Limb (tissue), 2 donors: Measurements from ENCODE around the gene TMEM272.
"Not testable (repeated sequence)": the region's sequence is repeated elsewhere in the genome, so short reads cannot be mapped to it uniquely, and the experiment has no call there.

ENCODE experiments used
- DNase-seq, 2 donors: peaks; one replicate each; pipeline ENCODE4 v3.0.0-alpha.2; 2016; ENCODE audit errors: extremely low spot score in 2 of 2

The TMEM272 gene

GRCh38 chr13:51825681-51826254, 19.2 kb downstream of the TMEM272 start:
- DNase-seq: no peak

- DNase-seq: no peak
Observed at GRCh38 chr13:51825165-51825592, 19.8 kb downstream of the TMEM272 start.

- not testable (repeated sequence) for DNase-seq
Observed at GRCh38 chr13:51824712-51825111, 20.3 kb downstream of the TMEM272 start.

GRCh38 chr13:51823863-51824262, 21.1 kb downstream of the TMEM272 start:
- peak in 1 of 2 donors; percentile 62 for DNase-seq

- no peak for DNase-seq
Observed at GRCh38 chr13:51823359-51823758, 21.6 kb downstream of the TMEM272 start.

GRCh38 chr13:51822106-51822815, 22.7 kb downstream of the TMEM272 start:
- DNase-seq: no peak

GRCh38 chr13:51821606-51822005, 23.4 kb downstream of the TMEM272 start:
- DNase-seq: no peak

- no peak for DNase-seq
Observed at GRCh38 chr13:51820016-51820597, 24.9 kb downstream of the TMEM272 start.

GRCh38 chr13:51819544-51819943, 25.4 kb downstream of the TMEM272 start:
- DNase-seq: no peak

GRCh38 chr13:51818781-51819511, 26.0 kb downstream of the TMEM272 start:
- DNase-seq: no peak

- no peak for DNase-seq
Observed at GRCh38 chr13:51818276-51818675, 26.7 kb downstream of the TMEM272 start.

GRCh38 chr13:51817717-51818116, 27.3 kb downstream of the TMEM272 start:
- DNase-seq: no peak

- no peak for DNase-seq
Observed at GRCh38 chr13:51816604-51817249, 28.2 kb downstream of the TMEM272 start.

- no peak for DNase-seq
Observed at GRCh38 chr13:51815848-51816247, 29.1 kb downstream of the TMEM272 start.

- DNase-seq: peak in 1 of 2 donors; percentile 66
Observed at GRCh38 chr13:51814825-51815650, 29.9 kb downstream of the TMEM272 start.

GRCh38 chr13:51814071-51814470, 30.9 kb downstream of the TMEM272 start:
- DNase-seq: no peak

GRCh38 chr13:51811920-51812451, 33.0 kb downstream of the TMEM272 start:
- DNase-seq: no peak

GRCh38 chr13:51811046-51811445, 33.9 kb downstream of the TMEM272 start:
- DNase-seq: no peak

- DNase-seq: no peak
Observed at GRCh38 chr13:51808811-51809210, 36.2 kb downstream of the TMEM272 start.

GRCh38 chr13:51807041-51807440, 37.9 kb downstream of the TMEM272 start:
- no peak for DNase-seq
